Activated CD8-positive, alpha-beta T cell treated with anti-CD3 and anti-CD28 coated beads for 36 hours (primary cell): ENCODE results near the gene SETD1A. TPM values are rescaled to one million over a fixed set of nuclear protein-coding genes. Genes with fewer than 3 reads are reported as not detected.

Experiments
- ATAC-seq: fragments of 200-7000 bp; cut with Tn5 transposase; one replicate; pipeline ENCODE4 v1.10.0; 2021; ENCODE audit warnings: mild to moderate bottlenecking, moderate library complexity
- CTCF ChIA-PET: fragments of 350-600 bp; sonication (Branson Sonifier 250); formaldehyde crosslinking; loops from one replicate; lab custom pipeline; 2021; ENCODE audit warnings: antibody characterized with exemption; lab: Charles Lee
- POLR2A ChIA-PET: fragments of 350-600 bp; sonication (Branson Sonifier 250); formaldehyde crosslinking; loops from one replicate; lab custom pipeline; 2021; ENCODE audit warnings: antibody characterized with exemption; lab: Charles Lee
- DNase-seq: peaks from one replicate; pipeline ENCODE4 v3.0.0-alpha.2; 2020
- H3K27ac Mint-ChIP-seq: one replicate; pipeline ENCODE4 v1.8.0; 2021; ENCODE audit warnings: mild to moderate bottlenecking, mixed read lengths
- H3K27me3 Mint-ChIP-seq: one replicate; pipeline ENCODE4 v1.8.0; 2021; ENCODE audit warnings: mixed read lengths
- H3K36me3 Mint-ChIP-seq: one replicate; pipeline ENCODE4 v1.8.0; 2021; ENCODE audit warnings: low read depth, mixed read lengths
- H3K4me1 Mint-ChIP-seq: one replicate; pipeline ENCODE4 v1.8.0; 2021; ENCODE audit warnings: low read depth, mixed read lengths
- H3K4me3 Mint-ChIP-seq: one replicate; pipeline ENCODE4 v1.8.0; 2021; ENCODE audit warnings: mild to moderate bottlenecking, moderate library complexity, mixed read lengths
- H3K9me3 Mint-ChIP-seq: one replicate; pipeline ENCODE4 v1.8.0; 2021; ENCODE audit warnings: mixed read lengths
- CTCF ChIP-seq: fragments of 200-600 bp; IDR thresholded peaks from one replicate; pipeline ENCODE4 v1.8.0; 2022; ENCODE audit warnings: antibody characterized with exemption, mild to moderate bottlenecking
- intact Hi-C: fragments of 100-400 bp; cut with micrococcal nuclease; formaldehyde crosslinking; loops from one replicate; pipeline ENCODE4 v1.10.0; 2022
- total RNA-seq, 2 experiments: library from RNA; stranded (reverse); gene quantifications; one replicate each; pipeline ENCODE4 v1.2.3, GENCODE V29; 2021

SETD1A gene
- total RNA-seq, 2 experiments from 2014 or later = 18.0 to 19.2 TPM

- no peak overlapping the region for H3K27ac Mint-ChIP-seq
Observed at GRCh38 chr16:31003744-31004143, 46.2 kb downstream of the SETD1A start.

DNA sequence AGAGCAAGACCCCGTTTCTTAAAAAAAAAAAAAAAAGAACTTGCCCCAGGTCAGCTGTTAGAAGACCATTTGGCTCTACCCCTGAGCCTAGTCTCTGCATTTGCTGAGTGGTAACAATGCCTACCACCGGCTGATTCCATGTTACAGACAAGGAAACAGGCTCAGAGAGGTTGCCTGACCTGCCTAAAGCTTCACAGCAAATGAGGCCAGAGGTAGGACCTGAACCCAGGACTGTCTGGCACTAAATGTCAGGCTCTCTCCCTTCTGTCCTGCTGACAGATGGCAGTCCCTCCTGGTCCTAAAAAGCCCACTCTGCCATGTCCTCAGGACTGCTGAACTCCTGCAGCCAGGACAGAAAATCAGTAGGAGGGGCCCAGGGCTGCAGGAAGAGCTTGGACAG is 47.1 kb downstream of the SETD1A start:
- ChIA-PET CTCF (interaction anchor here (0.7 kb wide), 1 partner anchor 34 kb away, joined by 3 read pairs; no protein-coding TSS in a partner anchor), POLR2A (no interaction called here)
- DNase-seq = no peak
- Mint-ChIP-seq H3K27ac (no peak overlapping the region), H3K36me3 (no peaks in the 10 kb centered on the region), H3K27me3 (peaks cover 1% of the 10 kb centered on the region), H3K4me3 (no peak overlapping the region), H3K4me1 (peaks cover 1% of the 10 kb centered on the region), H3K9me3 (no peaks in the 10 kb centered on the region)
- no peak for TF ChIP-seq CTCF
- ATAC-seq = no peak
- intact Hi-C loops = no loop called here

More at GRCh38 chr16:31003744-31004143, 46.2 kb downstream of the SETD1A start:
- POLR2A ChIA-PET = interaction anchor here (1.4 kb wide), 1 partner anchor 10 kb away, joined by 4 read pairs; no protein-coding TSS in a partner anchor
- intact Hi-C loops = no loop called here
- CTCF ChIA-PET = interaction anchor here (1.1 to 1.8 kb wide), 2 partner anchors 18 to 19 kb away, joined by 3 to 8 read pairs; partner anchors contain the start of gene HSD3B7
- TF ChIP-seq CTCF = no peak
- Mint-ChIP-seq H3K36me3 (no peaks in the 10 kb centered on the region), H3K4me1 (no peaks in the 10 kb centered on the region), H3K9me3 (no peaks in the 10 kb centered on the region), H3K4me3 (no peak overlapping the region), H3K27me3 (no peaks in the 10 kb centered on the region)
- ATAC-seq (no peak), DNase-seq (no peak)

DNA sequence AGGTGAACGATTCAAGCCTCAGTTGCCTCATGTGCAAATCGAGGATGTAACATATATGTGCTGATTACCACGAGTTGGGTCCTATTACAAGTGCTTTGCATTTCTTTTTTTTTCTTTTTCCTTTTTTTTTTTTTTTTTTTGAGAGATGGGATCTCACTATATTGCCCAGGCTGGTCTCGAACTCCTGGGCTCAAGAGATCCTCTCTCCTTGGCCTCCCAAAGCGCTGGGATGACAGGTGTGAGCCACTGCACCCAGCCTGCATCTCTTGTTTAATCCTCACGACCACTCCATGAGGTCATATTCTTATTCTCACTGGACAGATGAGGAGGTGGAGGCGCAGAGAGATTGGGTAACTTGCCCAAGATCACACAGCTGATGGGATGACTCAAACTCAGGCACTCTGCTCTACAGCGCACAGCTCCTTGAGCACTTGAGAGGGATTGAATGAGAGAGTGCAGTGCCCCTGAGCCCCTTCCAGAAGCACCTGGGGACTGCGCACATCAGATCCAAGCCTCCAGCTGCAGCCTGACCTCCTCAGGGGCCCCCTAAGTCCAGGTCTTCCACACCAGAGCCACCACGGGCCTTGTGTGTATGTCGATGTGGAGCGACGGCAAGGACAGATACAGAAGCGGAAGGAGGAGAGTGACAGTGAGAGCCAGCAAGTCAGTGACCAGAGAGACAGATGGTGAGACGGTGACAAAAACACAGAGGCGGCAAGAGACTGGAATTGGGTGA is 48.0 kb downstream of the SETD1A start:
- no peak overlapping the region for H3K27ac Mint-ChIP-seq
- H3K4me3 Mint-ChIP-seq = no peak overlapping the region
- no peak for ATAC-seq

GRCh38 chr16:31006086-31006385 is 48.5 kb downstream of the SETD1A start:
- Mint-ChIP-seq H3K36me3 (no peaks in the 10 kb centered on the region), H3K9me3 (no peaks in the 10 kb centered on the region), H3K27ac (no peak overlapping the region), H3K27me3 (peaks cover 6% of the 10 kb centered on the region), H3K4me3 (no peak overlapping the region), H3K4me1 (peaks cover 9% of the 10 kb centered on the region)
- CTCF ChIA-PET = interaction anchor here (1.2 kb wide), 1 partner anchor 9 kb away, joined by 3 read pairs; no protein-coding TSS in a partner anchor
- DNase-seq (no peak), ATAC-seq (no peak)
- no peak for TF ChIP-seq CTCF
- intact Hi-C loops = no loop called here
- POLR2A ChIA-PET = no interaction called here

More for the DNA sequence above, 48.0 kb downstream of the SETD1A start:
- no peak for DNase-seq
- POLR2A ChIA-PET = no interaction called here
- intact Hi-C loops = no loop called here
- Mint-ChIP-seq H3K27me3 (peaks cover 3% of the 10 kb centered on the region), H3K4me1 (peaks cover 6% of the 10 kb centered on the region), H3K9me3 (no peaks in the 10 kb centered on the region), H3K36me3 (no peaks in the 10 kb centered on the region)
- CTCF ChIA-PET = interaction anchor here (1.2 kb wide), 1 partner anchor 8 kb away, joined by 3 read pairs; no protein-coding TSS in a partner anchor
- no peak for TF ChIP-seq CTCF

- POLR2A ChIA-PET = no interaction called here
Observed at GRCh38 chr16:31006589-31006988, 49.0 kb downstream of the SETD1A start.

More at GRCh38 chr16:31006589-31006988, 49.0 kb downstream of the SETD1A start:
- peaks cover 12% of the 10 kb centered on the region for H3K27me3 Mint-ChIP-seq
- DNase-seq (no peak), ATAC-seq (no peak)
- intact Hi-C loops = no loop called here
- no peaks in the 10 kb centered on the region for H3K36me3 Mint-ChIP-seq
- CTCF ChIA-PET = interaction anchor here (1.2 kb wide), 1 partner anchor 9 kb away, joined by 3 read pairs; no protein-coding TSS in a partner anchor
- H3K27ac Mint-ChIP-seq = no peak overlapping the region
- H3K4me1 Mint-ChIP-seq = peaks cover 11% of the 10 kb centered on the region
- no peak for TF ChIP-seq CTCF
- H3K4me3 Mint-ChIP-seq = no peak overlapping the region
- H3K9me3 Mint-ChIP-seq = no peaks in the 10 kb centered on the region
